ENCODE data around the gene S100A2.
A peak's percentile ranks its signal among the peaks of the same experiment; 100 is the strongest.

Gene S100A2

GRCh38 chr1:153545067-153546055, 20.3 kb downstream of the S100A2 start, which contains the start of gene S100A4:
Gene S100A4 (minus strand): TSS chr1:153545806. CDS start chr1:153544794, 1,012 bp downstream.
- H3K36me3 ChIP-seq: no peaks in the 10 kb centered on the region
- no peak within 1 kb of the TSS for H3K4me3 ChIP-seq (ENCODE audit: low read depth, low read length)
- H3K9me3 ChIP-seq (ENCODE audit: severe bottlenecking): no peaks in the 10 kb centered on the region
- H3K27me3 ChIP-seq (ENCODE audit: insufficient read depth, low read depth, severe bottlenecking): no peaks in the 10 kb centered on the region
- TF ChIP-seq CTCF (IDR thresholded peaks at IDR 0.05; ENCODE audit: low read depth, low read length): no peak
- peak; percentile 99 for DNase-seq
- H3K27ac ChIP-seq: peak within 1 kb of the TSS; percentile 4

GRCh38 chr1:153544453-153545066, 21.1 kb downstream of the S100A2 start:
- TF ChIP-seq CTCF (IDR thresholded peaks at IDR 0.05; ENCODE audit: low read depth, low read length): no peak
- Histone ChIP-seq H3K36me3 (no peaks in the 10 kb centered on the region), H3K27ac (peak overlapping the region; percentile 4), H3K9me3 (ENCODE audit: severe bottlenecking) (no peaks in the 10 kb centered on the region), H3K27me3 (ENCODE audit: insufficient read depth, low read depth, severe bottlenecking) (no peaks in the 10 kb centered on the region), H3K4me3 (ENCODE audit: low read depth, low read length) (no peak overlapping the region)
- no peak for DNase-seq

GRCh38 chr1:153543736-153544135, 21.9 kb downstream of the S100A2 start:
- DNase-seq: no peak
- no peaks in the 10 kb centered on the region for H3K27me3 ChIP-seq (ENCODE audit: insufficient read depth, low read depth, severe bottlenecking)
- H3K36me3 ChIP-seq: no peaks in the 10 kb centered on the region
- no peak overlapping the region for H3K27ac ChIP-seq
- TF ChIP-seq CTCF (IDR thresholded peaks at IDR 0.05; ENCODE audit: low read depth, low read length): no peak
- no peak overlapping the region for H3K4me3 ChIP-seq (ENCODE audit: low read depth, low read length)
- no peaks in the 10 kb centered on the region for H3K9me3 ChIP-seq (ENCODE audit: severe bottlenecking)

- DNase-seq: no peak
- no peaks in the 10 kb centered on the region for H3K27me3 ChIP-seq (ENCODE audit: insufficient read depth, low read depth, severe bottlenecking)
- no peaks in the 10 kb centered on the region for H3K9me3 ChIP-seq (ENCODE audit: severe bottlenecking)
- no peaks in the 10 kb centered on the region for H3K36me3 ChIP-seq
- H3K4me3 ChIP-seq (ENCODE audit: low read depth, low read length): no peak overlapping the region
- no peak overlapping the region for H3K27ac ChIP-seq
- TF ChIP-seq CTCF (IDR thresholded peaks at IDR 0.05; ENCODE audit: low read depth, low read length): no peak
These were observed 22.5 kb downstream of the S100A2 start for GRCh38 chr1:153542956-153543711.

GRCh38 chr1:153541641-153542590, 23.7 kb downstream of the S100A2 start:
- Histone ChIP-seq H3K27ac (no peak overlapping the region), H3K27me3 (ENCODE audit: insufficient read depth, low read depth, severe bottlenecking) (no peaks in the 10 kb centered on the region), H3K9me3 (ENCODE audit: severe bottlenecking) (no peaks in the 10 kb centered on the region), H3K36me3 (no peaks in the 10 kb centered on the region), H3K4me3 (ENCODE audit: low read depth, low read length) (no peak overlapping the region)
- no peak for DNase-seq
- TF ChIP-seq CTCF (IDR thresholded peaks at IDR 0.05; ENCODE audit: low read depth, low read length): no peak

Measured in WERI-Rb-1 (cell line).